BJ (cell line): ENCODE data around the gene MEX3C. TPM values are rescaled to one million over a fixed set of nuclear protein-coding genes. Genes with fewer than 3 reads are reported as not detected.

ENCODE experiments used
- CTCF ChIA-PET: fragments of 350-600 bp; formaldehyde crosslinking; extraction: SDS; loops from one replicate; lab custom pipeline; 2021; ENCODE audit warnings: antibody characterized with exemption, inconsistent platforms; lab: Yijun Ruan, JAX
- POLR2A ChIA-PET: fragments of 300-600 bp; sonication (Branson Sonifier 250); formaldehyde crosslinking; extraction: SDS; loops from one replicate; lab custom pipeline; 2021; ENCODE audit warnings: antibody characterized with exemption; lab: Charles Lee
- DNase-seq: peaks from one replicate; pipeline ENCODE4 v3.0.0-alpha.2; 2011; ENCODE audit warnings: low read depth
- H3K27me3 ChIP-seq: 2 replicates; pipeline ENCODE4 v1.6.0; 2011; ENCODE audit warnings: low read length; ENCODE audit not compliant: control insufficient read depth, insufficient read depth
- H3K36me3 ChIP-seq: 2 replicates; pipeline ENCODE4 v1.5.1; 2011; ENCODE audit warnings: low read length; ENCODE audit not compliant: control insufficient read depth, insufficient read depth
- H3K4me3 ChIP-seq: 2 replicates; pipeline ENCODE4 v1.5.1; 2011; ENCODE audit warnings: low read depth, mild to moderate bottlenecking, control low read depth, low read length
- polyA plus RNA-seq: library from polyadenylated mRNA; depleted of rRNA; stranded (reverse); fragments of >200 nt; gene quantifications from 2 replicates; pipeline ENCODE4 v1.2.3, GENCODE V29; 2011
- TF ChIP-seq, protein P1 (sequence below): IDR thresholded peaks from 2 replicates; pipeline ENCODE4 v1.5.1; 2011; ENCODE audit warnings: low read depth, mild to moderate bottlenecking, control low read depth, inconsistent platforms, low read length, moderate library complexity; ENCODE audit not compliant: insufficient read depth

The MEX3C gene
- polyA plus RNA-seq, 1 experiment, result 34.4 TPM

- H3K36me3 ChIP-seq, result no peaks in the 10 kb centered on the region
- H3K4me3 ChIP-seq, result no peak overlapping the region
- ChIA-PET CTCF (no interaction called here), POLR2A (interaction anchor here (0.6 kb wide), 1 partner anchor 14 kb away, joined by 3 read pairs; no protein-coding TSS in a partner anchor)
- H3K27me3 ChIP-seq, result no peaks in the 10 kb centered on the region; the same call in 1 of the 2 replicates
- no peak for DNase-seq
- TF ChIP-seq, protein P1, sequence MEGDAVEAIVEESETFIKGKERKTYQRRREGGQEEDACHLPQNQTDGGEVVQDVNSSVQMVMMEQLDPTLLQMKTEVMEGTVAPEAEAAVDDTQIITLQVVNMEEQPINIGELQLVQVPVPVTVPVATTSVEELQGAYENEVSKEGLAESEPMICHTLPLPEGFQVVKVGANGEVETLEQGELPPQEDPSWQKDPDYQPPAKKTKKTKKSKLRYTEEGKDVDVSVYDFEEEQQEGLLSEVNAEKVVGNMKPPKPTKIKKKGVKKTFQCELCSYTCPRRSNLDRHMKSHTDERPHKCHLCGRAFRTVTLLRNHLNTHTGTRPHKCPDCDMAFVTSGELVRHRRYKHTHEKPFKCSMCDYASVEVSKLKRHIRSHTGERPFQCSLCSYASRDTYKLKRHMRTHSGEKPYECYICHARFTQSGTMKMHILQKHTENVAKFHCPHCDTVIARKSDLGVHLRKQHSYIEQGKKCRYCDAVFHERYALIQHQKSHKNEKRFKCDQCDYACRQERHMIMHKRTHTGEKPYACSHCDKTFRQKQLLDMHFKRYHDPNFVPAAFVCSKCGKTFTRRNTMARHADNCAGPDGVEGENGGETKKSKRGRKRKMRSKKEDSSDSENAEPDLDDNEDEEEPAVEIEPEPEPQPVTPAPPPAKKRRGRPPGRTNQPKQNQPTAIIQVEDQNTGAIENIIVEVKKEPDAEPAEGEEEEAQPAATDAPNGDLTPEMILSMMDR, result no peak
Measured at GRCh38 chr18:51212606-51213005, 15.1 kb upstream of the MEX3C start.

GRCh38 chr18:51211552-51211951 lies 14.1 kb upstream of the MEX3C start:
- ChIA-PET POLR2A (no interaction called here), CTCF (no interaction called here)
- Histone ChIP-seq H3K27me3 (no peaks in the 10 kb centered on the region; the same call in 1 of the 2 replicates), H3K36me3 (no peaks in the 10 kb centered on the region), H3K4me3 (no peak overlapping the region)
- TF ChIP-seq, protein P1, result no peak
- no peak for DNase-seq

- Histone ChIP-seq H3K4me3 (peak overlapping the region; percentile 97), H3K36me3 (no peaks in the 10 kb centered on the region), H3K27me3 (no peaks in the 10 kb centered on the region)
- POLR2A ChIA-PET, result interaction anchor here (1.0 kb wide), 1 partner anchor 126 kb away, joined by 17 read pairs; no protein-coding TSS in a partner anchor
- TF ChIP-seq, protein P1, result no peak
- DNase-seq, result no peak
- CTCF ChIA-PET, result interaction anchor here (1.3 to 1.5 kb wide), 4 partner anchors 11 to 377 kb away, joined by 3 to 6 read pairs (median 4); partner anchors contain the start of gene MRO
Measured at GRCh38 chr18:51196811-51197660, 445 bp downstream of the MEX3C start.

- no peaks in the 10 kb centered on the region for H3K36me3 ChIP-seq
- POLR2A ChIA-PET, result no interaction called here
- TF ChIP-seq, protein P1, result no peak
- H3K4me3 ChIP-seq, result peak overlapping the region; percentile 97
- no peak for DNase-seq
- no peaks in the 10 kb centered on the region for H3K27me3 ChIP-seq
- CTCF ChIA-PET, result interaction anchor here (1.3 to 1.5 kb wide), 4 partner anchors 10 to 376 kb away, joined by 3 to 6 read pairs (median 4); partner anchors contain the start of gene MRO
Measured at GRCh38 chr18:51196118-51196810, 1.2 kb downstream of the MEX3C start.

DNA sequence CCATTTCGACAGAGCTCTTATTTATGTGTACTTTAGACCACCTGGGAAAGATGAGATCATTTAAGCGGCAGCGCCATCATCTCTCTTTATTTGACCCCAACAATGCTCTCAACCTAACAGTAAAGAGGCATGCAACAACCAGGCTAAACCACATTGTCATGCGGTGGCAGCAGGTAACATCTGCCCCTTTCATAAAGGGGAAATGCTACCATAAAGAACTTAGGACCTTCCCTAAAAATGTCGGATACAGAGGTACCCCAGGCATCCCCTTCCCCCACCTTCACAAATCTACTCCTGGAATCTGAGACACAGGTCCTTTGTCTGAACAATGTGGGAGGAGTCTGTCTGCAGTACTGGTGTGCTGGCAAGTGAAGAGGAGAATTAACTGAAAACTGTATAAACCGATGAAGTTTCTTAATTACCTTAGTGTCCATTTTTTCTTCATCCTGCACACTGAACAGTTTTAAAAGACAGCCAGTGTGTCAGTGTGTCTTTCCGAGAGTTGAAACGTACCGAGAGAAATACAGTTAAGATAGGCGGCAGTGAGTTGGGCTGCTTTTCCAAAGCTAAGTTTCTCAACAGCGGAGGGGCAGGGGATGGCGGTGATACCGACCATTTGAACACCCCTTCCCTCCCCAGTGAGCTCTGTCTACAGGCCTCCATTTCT lies 1.9 kb downstream of the MEX3C start:
- Histone ChIP-seq H3K4me3 (peak overlapping the region; percentile 97), H3K36me3 (no peaks in the 10 kb centered on the region), H3K27me3 (no peaks in the 10 kb centered on the region)
- ChIA-PET POLR2A (no interaction called here), CTCF (interaction anchor here (1.3 to 1.5 kb wide), 3 partner anchors 9 to 13 kb away, joined by 3 to 6 read pairs (median 5); no protein-coding TSS in a partner anchor)
- DNase-seq, result no peak
- TF ChIP-seq, protein P1, result no peak
